Mesothelial cell of epicardium (in vitro differentiated cells): ENCODE data around the gene DGKB. TPM values are rescaled to one million over a fixed set of nuclear protein-coding genes. Genes with fewer than 3 reads are reported as not detected.
A peak's percentile ranks its signal among the peaks of the same experiment; 100 is the strongest.

Experiments used
- DNase-seq, 2 experiments: peaks; one replicate each; pipeline ENCODE4 v3.0.0; 2021; ENCODE audit warnings: low spot score in 2 of 2; ENCODE audit not compliant: unreplicated experiment in 2 of 2
- H3K27ac Mint-ChIP-seq: 2 replicates; pipeline ENCODE4 v1.8.0; 2021; ENCODE audit warnings: mixed read lengths
- H3K27me3 Mint-ChIP-seq: 2 replicates; pipeline ENCODE4 v1.8.0; 2021; ENCODE audit warnings: low read depth, mixed read lengths
- H3K36me3 Mint-ChIP-seq: 2 replicates; pipeline ENCODE4 v1.8.0; 2021; ENCODE audit warnings: mixed read lengths
- H3K4me1 Mint-ChIP-seq: 2 replicates; pipeline ENCODE4 v1.8.0; 2021; ENCODE audit warnings: mixed read lengths
- H3K4me3 Mint-ChIP-seq: 2 replicates; pipeline ENCODE4 v1.8.0; 2021; ENCODE audit warnings: mild to moderate bottlenecking, moderate library complexity, mixed read lengths
- H3K9me3 Mint-ChIP-seq: 2 replicates; pipeline ENCODE4 v1.8.0; 2021; ENCODE audit warnings: mixed read lengths
- CTCF ChIP-seq: fragments of 200-600 bp; sonication (generic); IDR thresholded peaks from one replicate; pipeline ENCODE4 v1.5.0; 2021; ENCODE audit warnings: antibody characterized with exemption; ENCODE audit not compliant: unreplicated experiment
- total RNA-seq: library from RNA; stranded (reverse); gene quantifications from 3 replicates; pipeline ENCODE4 v1.2.1, GENCODE V29; 2021

The DGKB gene
- 3.1 to 3.9 TPM (median 3.5 TPM) in 3 replicates for total RNA-seq

DNA sequence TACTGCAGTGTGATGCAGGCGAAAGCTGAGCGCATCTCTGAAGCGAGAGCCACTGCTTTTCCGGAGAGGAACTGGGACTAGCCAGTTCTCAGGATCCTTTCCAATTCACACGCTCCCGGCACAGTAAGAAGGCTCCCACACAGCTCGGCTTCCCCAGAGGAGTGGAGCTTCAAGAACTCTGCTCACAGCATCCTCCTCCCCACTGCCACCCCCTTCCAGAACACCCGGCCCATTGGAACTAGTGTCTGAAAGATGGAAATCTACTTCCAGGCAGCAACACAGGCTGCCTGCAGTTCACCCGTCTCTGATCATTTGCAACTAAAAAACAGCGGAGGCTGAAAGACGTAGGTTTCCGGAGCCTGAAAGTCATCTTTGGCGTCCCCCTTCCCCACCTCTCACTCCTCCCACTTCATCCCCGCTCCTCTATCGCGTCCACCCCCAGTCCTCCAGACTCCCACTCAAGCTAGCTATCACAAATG lies at the start of gene DGKB:
Gene DGKB, minus strand, starts transcription at position 163 of the 479 bp plus-strand sequence.
- TF ChIP-seq CTCF = no peak
- Mint-ChIP-seq H3K4me1 (peaks cover 7% of the 10 kb centered on the region), H3K27ac (no peak within 1 kb of the TSS), H3K36me3 (no peaks in the 10 kb centered on the region), H3K9me3 (no peaks in the 10 kb centered on the region), H3K27me3 (peaks cover 37% of the 10 kb centered on the region), H3K4me3 (peak within 1 kb of the TSS; percentile 40)
- peak in 1 of 2 experiments; percentile 39 for DNase-seq

DNA sequence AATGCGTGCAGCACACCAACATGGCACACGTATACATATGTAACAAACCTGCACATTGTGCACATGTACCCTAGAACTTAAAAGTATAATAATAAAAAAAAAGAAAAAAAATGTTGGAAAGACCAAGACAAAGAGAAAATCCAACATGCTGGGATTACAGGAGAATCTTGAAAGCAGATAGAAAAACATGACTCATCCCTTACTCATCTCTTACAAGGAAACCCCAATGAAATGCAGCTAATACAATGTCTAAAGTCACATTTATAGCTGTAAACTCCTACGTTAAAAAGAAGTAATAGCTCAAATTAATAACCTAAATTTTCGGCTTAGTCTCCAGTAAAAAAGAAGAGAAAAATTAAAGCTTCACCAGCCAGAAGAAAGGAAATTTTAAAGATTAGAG lies 47.5 kb upstream of the DGKB start:
- DNase-seq = no peak
- Mint-ChIP-seq H3K27ac (no peak overlapping the region), H3K36me3 (no peaks in the 10 kb centered on the region), H3K4me1 (no peaks in the 10 kb centered on the region), H3K4me3 (no peak overlapping the region), H3K27me3 (peaks cover 11% of the 10 kb centered on the region), H3K9me3 (peaks cover 3% of the 10 kb centered on the region)
- TF ChIP-seq CTCF = no peak

GRCh38 chr7:14938181-14938580 lies 35.6 kb upstream of the DGKB start:
- Mint-ChIP-seq H3K27me3 (peaks cover 7% of the 10 kb centered on the region), H3K36me3 (no peaks in the 10 kb centered on the region), H3K4me3 (no peak overlapping the region), H3K9me3 (no peaks in the 10 kb centered on the region), H3K27ac (no peak overlapping the region), H3K4me1 (no peaks in the 10 kb centered on the region)
- DNase-seq = no peak
- no peak for TF ChIP-seq CTCF

DNA sequence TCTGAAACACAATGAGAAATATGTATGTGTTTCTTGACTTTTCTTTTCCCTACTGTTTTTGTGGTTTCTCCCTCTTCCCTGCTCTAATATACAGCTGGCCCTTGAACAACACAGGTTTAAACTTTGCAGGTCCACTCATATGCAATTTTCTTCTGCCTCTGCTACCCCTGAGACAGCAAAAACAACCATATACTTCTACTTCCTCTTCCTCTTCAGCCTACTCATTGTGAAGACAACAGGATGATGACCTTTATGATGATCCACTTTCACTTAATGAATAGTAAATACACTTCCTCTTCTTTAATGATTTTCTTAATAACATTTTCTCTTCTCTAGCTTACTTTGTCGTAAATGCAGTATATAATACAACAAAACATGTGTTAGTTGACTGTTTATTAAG lies 35.0 kb upstream of the DGKB start:
- H3K4me3 Mint-ChIP-seq = no peak overlapping the region
- H3K9me3 Mint-ChIP-seq = no peaks in the 10 kb centered on the region
- no peaks in the 10 kb centered on the region for H3K36me3 Mint-ChIP-seq
- no peak for DNase-seq
- no peak for TF ChIP-seq CTCF
- H3K4me1 Mint-ChIP-seq = no peaks in the 10 kb centered on the region
- no peak overlapping the region for H3K27ac Mint-ChIP-seq
- peaks cover 7% of the 10 kb centered on the region for H3K27me3 Mint-ChIP-seq

- Mint-ChIP-seq H3K9me3 (no peaks in the 10 kb centered on the region), H3K36me3 (no peaks in the 10 kb centered on the region), H3K27me3 (peaks cover 9% of the 10 kb centered on the region), H3K27ac (no peak overlapping the region), H3K4me3 (no peak overlapping the region), H3K4me1 (no peaks in the 10 kb centered on the region)
- no peak for TF ChIP-seq CTCF
- DNase-seq = no peak
Measured at GRCh38 chr7:14936554-14936953, 34.0 kb upstream of the DGKB start.

DNA sequence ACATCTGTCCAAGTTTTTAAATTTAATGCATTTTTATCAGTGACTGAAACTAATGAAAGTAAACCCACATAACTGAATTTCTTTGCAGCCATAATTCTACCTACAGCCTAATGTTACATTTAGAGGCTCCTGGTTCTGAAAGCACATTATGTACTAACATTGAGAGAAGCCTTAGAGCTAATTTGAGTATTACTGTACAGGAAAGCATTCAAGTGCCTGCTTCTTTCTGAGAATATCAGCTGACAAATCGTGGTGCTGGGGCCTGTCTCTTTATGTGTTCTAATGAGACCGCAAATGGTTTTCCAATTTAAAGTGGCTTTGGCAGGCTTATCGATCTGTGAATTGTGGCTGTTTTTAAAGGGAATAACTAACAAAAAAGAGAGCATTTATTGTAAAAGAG lies 32.3 kb upstream of the DGKB start:
- no peak for TF ChIP-seq CTCF
- H3K27me3 Mint-ChIP-seq = peaks cover 11% of the 10 kb centered on the region
- H3K36me3 Mint-ChIP-seq = no peaks in the 10 kb centered on the region
- H3K4me3 Mint-ChIP-seq = no peak overlapping the region
- peaks cover 3% of the 10 kb centered on the region for H3K9me3 Mint-ChIP-seq
- H3K4me1 Mint-ChIP-seq = no peaks in the 10 kb centered on the region
- DNase-seq = no peak
- H3K27ac Mint-ChIP-seq = no peak overlapping the region
